Calu3 (cell line): ENCODE measurements around the gene DCAKD. TPM values are rescaled to one million over a fixed set of nuclear protein-coding genes. Genes with fewer than 3 reads are reported as not detected.

ENCODE experiments used
- BruUV-seq: library from RNA; stranded (reverse); fragments of 400-500 nt; replicated peaks from 2 replicates; lab custom pipeline; 2021; lab: Mats Ljungman, UMichigan
- CTCF ChIA-PET: fragments of 300-600 bp; sonication (Branson Sonifier 250); formaldehyde crosslinking; loops from one replicate; lab custom pipeline; 2022; ENCODE audit warnings: antibody characterized with exemption; lab: Charles Lee
- DNase-seq: peaks from one replicate; pipeline ENCODE4 v3.0.0; 2022
- H3K27ac Mint-ChIP-seq: one replicate; pipeline ENCODE4 v1.8.0; 2022; ENCODE audit warnings: mixed read lengths; ENCODE audit not compliant: unreplicated experiment
- H3K27me3 Mint-ChIP-seq: one replicate; pipeline ENCODE4 v1.8.0; 2022; ENCODE audit warnings: mixed read lengths; ENCODE audit not compliant: unreplicated experiment
- H3K36me3 Mint-ChIP-seq: one replicate; pipeline ENCODE4 v1.8.0; 2022; ENCODE audit warnings: mild to moderate bottlenecking, moderate library complexity, mixed read lengths; ENCODE audit not compliant: insufficient read depth, unreplicated experiment
- H3K4me1 Mint-ChIP-seq: one replicate; pipeline ENCODE4 v1.8.0; 2022; ENCODE audit warnings: mild to moderate bottlenecking, low read depth, mixed read lengths; ENCODE audit not compliant: unreplicated experiment
- H3K4me3 Mint-ChIP-seq: one replicate; pipeline ENCODE4 v1.8.0; 2022; ENCODE audit warnings: mild to moderate bottlenecking, low read depth, moderate library complexity, mixed read lengths; ENCODE audit not compliant: unreplicated experiment
- H3K9me3 Mint-ChIP-seq: one replicate; pipeline ENCODE4 v1.8.0; 2022; ENCODE audit warnings: low read depth, mixed read lengths; ENCODE audit not compliant: unreplicated experiment
- intact Hi-C: fragments of 100-400 bp; cut with micrococcal nuclease; formaldehyde crosslinking; loops from one replicate; pipeline ENCODE4 v1.10.0; 2022; ENCODE audit not compliant: unreplicated experiment
- total RNA-seq: library from RNA; stranded (reverse); gene quantifications from 2 replicates; pipeline ENCODE4 v1.2.3, GENCODE V29; 2022
- TF ChIP-seq, protein P1 (sequence below): fragments of 200-600 bp; IDR thresholded peaks from one replicate; pipeline ENCODE4 v1.8.0; 2022; ENCODE audit warnings: antibody characterized with exemption; ENCODE audit not compliant: unreplicated experiment

Gene DCAKD
- total RNA-seq, 1 experiment from 2014 or later, result 20.5 TPM

DNA sequence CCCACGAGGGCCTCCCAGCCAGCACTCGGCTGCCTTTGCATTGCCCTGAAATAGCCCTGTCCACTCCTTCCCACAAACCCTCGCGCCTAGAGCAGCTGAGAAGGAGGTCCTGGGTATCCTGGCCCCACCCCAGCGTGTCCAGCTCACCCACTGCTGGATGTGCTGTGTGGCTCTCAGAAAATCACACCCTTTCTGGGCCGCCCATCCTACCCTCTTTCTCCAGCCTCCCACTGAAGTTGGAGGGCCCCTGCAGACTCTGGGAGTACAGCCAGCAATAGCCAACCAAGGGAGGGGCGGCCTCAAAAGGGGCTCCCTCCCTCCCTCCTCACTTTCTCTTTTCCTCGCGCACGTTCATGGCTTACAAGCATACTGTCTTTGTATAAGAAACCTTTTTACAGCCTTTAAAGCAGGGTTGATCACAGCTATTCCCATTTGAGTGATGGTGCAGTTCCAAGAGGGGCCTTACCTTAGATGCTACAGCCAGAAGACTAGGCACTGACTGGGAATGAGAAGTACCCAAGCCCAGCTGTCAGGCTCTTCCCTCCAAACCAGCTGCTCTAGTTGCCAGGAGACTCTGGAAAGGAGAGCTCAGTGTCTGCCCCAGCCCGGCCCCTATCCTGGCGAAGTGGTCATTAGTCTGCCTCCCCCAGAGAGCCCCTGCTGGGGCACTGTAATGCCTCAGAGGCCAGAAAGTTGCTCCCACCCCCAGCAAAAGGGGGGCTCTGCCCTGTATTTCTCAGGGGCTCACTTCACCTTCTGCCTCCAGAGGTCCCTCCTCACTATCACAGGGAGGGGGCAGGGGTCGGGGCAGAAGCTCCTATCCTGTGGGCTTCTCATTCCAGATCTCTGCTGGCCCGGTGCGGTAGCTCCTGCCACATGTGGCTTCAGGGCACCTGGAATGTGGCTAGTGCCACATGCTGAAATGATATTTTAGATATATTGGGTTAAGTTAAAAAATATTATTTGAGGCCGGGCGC, 38.1 kb downstream of the DCAKD start:
- H3K27me3 Mint-ChIP-seq, result peaks cover 29% of the 10 kb centered on the region
- BruUV-seq, result no TSS peak
- TF ChIP-seq, protein P1, sequence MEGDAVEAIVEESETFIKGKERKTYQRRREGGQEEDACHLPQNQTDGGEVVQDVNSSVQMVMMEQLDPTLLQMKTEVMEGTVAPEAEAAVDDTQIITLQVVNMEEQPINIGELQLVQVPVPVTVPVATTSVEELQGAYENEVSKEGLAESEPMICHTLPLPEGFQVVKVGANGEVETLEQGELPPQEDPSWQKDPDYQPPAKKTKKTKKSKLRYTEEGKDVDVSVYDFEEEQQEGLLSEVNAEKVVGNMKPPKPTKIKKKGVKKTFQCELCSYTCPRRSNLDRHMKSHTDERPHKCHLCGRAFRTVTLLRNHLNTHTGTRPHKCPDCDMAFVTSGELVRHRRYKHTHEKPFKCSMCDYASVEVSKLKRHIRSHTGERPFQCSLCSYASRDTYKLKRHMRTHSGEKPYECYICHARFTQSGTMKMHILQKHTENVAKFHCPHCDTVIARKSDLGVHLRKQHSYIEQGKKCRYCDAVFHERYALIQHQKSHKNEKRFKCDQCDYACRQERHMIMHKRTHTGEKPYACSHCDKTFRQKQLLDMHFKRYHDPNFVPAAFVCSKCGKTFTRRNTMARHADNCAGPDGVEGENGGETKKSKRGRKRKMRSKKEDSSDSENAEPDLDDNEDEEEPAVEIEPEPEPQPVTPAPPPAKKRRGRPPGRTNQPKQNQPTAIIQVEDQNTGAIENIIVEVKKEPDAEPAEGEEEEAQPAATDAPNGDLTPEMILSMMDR, result no peak
- no peak overlapping the region for H3K4me3 Mint-ChIP-seq
- no peak for DNase-seq
- H3K9me3 Mint-ChIP-seq, result no peaks in the 10 kb centered on the region
- peaks cover under 1% of the 10 kb centered on the region for H3K36me3 Mint-ChIP-seq
- H3K4me1 Mint-ChIP-seq, result peaks cover 12% of the 10 kb centered on the region
- intact Hi-C loops, result no loop called here
- CTCF ChIA-PET, result interaction anchor here (0.5 to 1.0 kb wide), 2 partner anchors 22 to 108 kb away, joined by 3 to 4 read pairs; no protein-coding TSS in a partner anchor
- H3K27ac Mint-ChIP-seq, result no peak overlapping the region

DNA sequence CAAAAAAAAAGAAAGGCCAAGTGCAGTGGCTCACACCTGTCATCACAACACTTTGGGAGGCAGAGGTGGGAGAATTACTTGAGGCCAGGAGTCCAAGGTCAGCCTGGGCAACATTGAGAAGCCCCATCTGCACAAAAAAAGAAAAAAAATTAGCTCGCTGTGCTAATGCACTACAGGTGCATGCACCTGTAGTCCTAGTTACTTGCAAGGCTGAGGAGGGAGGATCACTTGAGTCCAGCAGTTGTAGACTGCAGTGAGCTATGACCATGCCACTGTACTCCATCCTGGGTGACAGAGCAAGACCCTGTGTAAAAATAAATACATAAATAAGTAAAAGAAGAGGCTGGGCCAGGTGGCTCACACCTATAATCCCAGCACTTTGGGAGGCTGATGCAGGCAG, 39.7 kb downstream of the DCAKD start:
- intact Hi-C loops, result no loop called here
- Mint-ChIP-seq H3K4me1 (peaks cover 10% of the 10 kb centered on the region), H3K4me3 (no peak overlapping the region), H3K9me3 (no peaks in the 10 kb centered on the region), H3K36me3 (no peaks in the 10 kb centered on the region), H3K27me3 (peaks cover 39% of the 10 kb centered on the region), H3K27ac (no peak overlapping the region)
- no peak for DNase-seq
- TF ChIP-seq, protein P1, result no peak
- CTCF ChIA-PET, result interaction anchor here (1.3 kb wide), 1 partner anchor 10 kb away, joined by 4 read pairs; no protein-coding TSS in a partner anchor
- no TSS peak for BruUV-seq

GRCh38 chr17:45009676-45010467, 41.6 kb downstream of the DCAKD start:
- Mint-ChIP-seq H3K4me3 (no peak overlapping the region), H3K36me3 (no peaks in the 10 kb centered on the region), H3K4me1 (no peaks in the 10 kb centered on the region), H3K9me3 (no peaks in the 10 kb centered on the region), H3K27me3 (peaks cover 44% of the 10 kb centered on the region), H3K27ac (no peak overlapping the region)
- intact Hi-C loops, result no loop called here
- TF ChIP-seq, protein P1, result no peak
- no peak for DNase-seq
- CTCF ChIA-PET, result interaction anchor here (1.9 kb wide), 1 partner anchor 99 kb away, joined by 4 read pairs; no protein-coding TSS in a partner anchor
- no TSS peak for BruUV-seq

GRCh38 chr17:45008216-45008615, 43.2 kb downstream of the DCAKD start:
- Mint-ChIP-seq H3K4me1 (no peaks in the 10 kb centered on the region), H3K4me3 (no peak overlapping the region), H3K27me3 (peaks cover 60% of the 10 kb centered on the region), H3K27ac (no peak overlapping the region), H3K36me3 (no peaks in the 10 kb centered on the region), H3K9me3 (no peaks in the 10 kb centered on the region)
- intact Hi-C loops, result no loop called here
- no peak for DNase-seq
- CTCF ChIA-PET, result interaction anchor here (0.9 kb wide), 1 partner anchor 88 kb away, joined by 3 read pairs; no protein-coding TSS in a partner anchor
- TF ChIP-seq, protein P1, result no peak
- BruUV-seq, result no TSS peak
